CD14-positive monocyte (primary cell): ENCODE results near the gene EIF1. TPM values are rescaled to one million over a fixed set of nuclear protein-coding genes. Genes with fewer than 3 reads are reported as not detected.

ENCODE experiments used
- DNase-seq, 3 donors: peaks; one replicate each; pipeline ENCODE4 v3.0.0-alpha.2; 2011 to 2022
- H2AFZ ChIP-seq: 2 replicates; pipeline ENCODE4 v1.6.0; 2012; ENCODE audit warnings: mild to moderate bottlenecking, low read depth, low read length, inconsistent platforms; ENCODE audit not compliant: insufficient read depth, poor library complexity, severe bottlenecking
- H3K27ac ChIP-seq, 2 donors: 1 replicate in 1 of 2; 2 replicates in 1 of 2; pipeline ENCODE4 v1.5.1; 2012 to 2013; ENCODE audit warnings: low read length in 2 of 2, control low read depth in 1 of 2, inconsistent platforms in 1 of 2, low read depth in 1 of 2, mild to moderate bottlenecking in 1 of 2
- H3K27me3 ChIP-seq, 2 donors: one replicate each; pipeline versions ENCODE4 v1.6.0 to v1.6.1; 2011 to 2013; ENCODE audit warnings: low read length in 2 of 2; ENCODE audit not compliant: control insufficient read depth in 2 of 2, insufficient read depth in 2 of 2
- H3K36me3 ChIP-seq, 2 donors: replicated peaks in 1 of 2; 1 replicate in 1 of 2; 2 replicates in 1 of 2; pipeline versions ENCODE4 v1.5.1 to v1.6.1; 2012 to 2013; ENCODE audit warnings: low read length in 2 of 2, control low read depth in 1 of 2, inconsistent platforms in 1 of 2, mild to moderate bottlenecking in 1 of 2; ENCODE audit not compliant: insufficient read depth in 2 of 2, control insufficient read depth in 1 of 2
- H3K4me1 ChIP-seq, 2 donors: 1 replicate in 1 of 2; 2 replicates in 1 of 2; pipeline versions ENCODE4 v1.5.1 to v1.6.1; 2012 to 2013; ENCODE audit warnings: low read length in 2 of 2, control low read depth in 1 of 2, inconsistent platforms in 1 of 2, mild to moderate bottlenecking in 1 of 2, moderate library complexity in 1 of 2; ENCODE audit not compliant: insufficient read depth in 2 of 2, control insufficient read depth in 1 of 2
- H3K4me2 ChIP-seq: replicated peaks from 2 replicates; pipeline ENCODE3; 2012; ENCODE audit warnings: low read length, moderate library complexity, mild to moderate bottlenecking; ENCODE audit not compliant: poor library complexity, severe bottlenecking; ENCODE audit errors: extremely low read depth
- H3K4me3 ChIP-seq, 3 experiments: fragments of 200-600 bp in 1 of 3; sonication (generic) in 1 of 3; replicated peaks in 1 of 3; 1 replicate in 2 of 3; 2 replicates in 1 of 3; pipeline ENCODE4 v1.5.1; 2011 to 2013; ENCODE audit warnings: low read length in 3 of 3, mild to moderate bottlenecking in 3 of 3, control low read depth in 2 of 3, low read depth in 2 of 3, inconsistent platforms in 1 of 3, moderate library complexity in 1 of 3
- H3K79me2 ChIP-seq: 2 replicates; pipeline ENCODE4 v1.6.0; 2012; ENCODE audit warnings: mild to moderate bottlenecking, control low read depth, inconsistent platforms, low read length, moderate library complexity; ENCODE audit not compliant: insufficient read depth
- H3K9ac ChIP-seq: 2 replicates; pipeline ENCODE4 v1.6.0; 2017; ENCODE audit warnings: low read length, mild to moderate bottlenecking; ENCODE audit not compliant: insufficient read depth, poor library complexity, severe bottlenecking
- H3K9me3 ChIP-seq, 2 donors: replicated peaks in 1 of 2; 1 replicate in 1 of 2; 2 replicates in 1 of 2; pipeline versions ENCODE4 v1.5.1 to v1.6.1; 2012 to 2013; ENCODE audit warnings: low read length in 2 of 2, control low read depth in 1 of 2; ENCODE audit not compliant: control insufficient read depth in 1 of 2, insufficient read depth in 1 of 2
- H4K20me1 ChIP-seq: 2 replicates; pipeline ENCODE4 v1.6.0; 2012; ENCODE audit warnings: mild to moderate bottlenecking, low read length, control low read depth, moderate library complexity; ENCODE audit not compliant: insufficient read depth
- H3K27ac Mint-ChIP-seq, 7 donors: one replicate each; pipeline ENCODE4 v1.8.0; 2020; ENCODE audit warnings: mild to moderate bottlenecking in 7 of 7, mixed read lengths in 7 of 7, moderate library complexity in 6 of 7, inconsistent platforms in 2 of 7
- H3K27me3 Mint-ChIP-seq, 3 donors: one replicate each; pipeline ENCODE4 v1.8.0; 2021 to 2022; ENCODE audit warnings: low read depth in 3 of 3, mild to moderate bottlenecking in 3 of 3, mixed read lengths in 3 of 3, moderate library complexity in 3 of 3, inconsistent platforms in 1 of 3
- H3K36me3 Mint-ChIP-seq, 2 donors: one replicate each; pipeline ENCODE4 v1.8.0; 2020; ENCODE audit warnings: mixed read lengths in 2 of 2, inconsistent platforms in 1 of 2, mild to moderate bottlenecking in 1 of 2
- H3K4me1 Mint-ChIP-seq: one replicate; pipeline ENCODE4 v1.8.0; 2020; ENCODE audit warnings: mild to moderate bottlenecking, mixed read lengths
- H3K4me3 Mint-ChIP-seq, 2 donors: one replicate each; pipeline ENCODE4 v1.8.0; 2020; ENCODE audit warnings: mild to moderate bottlenecking in 2 of 2, mixed read lengths in 2 of 2, moderate library complexity in 1 of 2
- H3K9me3 Mint-ChIP-seq, 7 donors: one replicate each; pipeline ENCODE4 v1.8.0; 2020 to 2022; ENCODE audit warnings: mixed read lengths in 7 of 7, mild to moderate bottlenecking in 6 of 7, moderate library complexity in 6 of 7, inconsistent platforms in 2 of 7
- CTCF ChIP-seq: fragments of 200-600 bp; IDR thresholded peaks from one replicate; pipeline ENCODE4 v1.8.0; 2022; ENCODE audit warnings: antibody characterized with exemption, mild to moderate bottlenecking
- WGBS: methylation state at CpG from one replicate; pipeline ENCODE4 v1.1.5; 2013; ENCODE audit warnings: missing lambda C conversion rate; ENCODE audit not compliant: insufficient coverage; 5-methylcytosine and 5-hydroxymethylcytosine counted together
- intact Hi-C, 2 donors: fragments of 100-400 bp; cut with micrococcal nuclease; formaldehyde crosslinking; loops; one replicate each; pipeline versions ENCODE4 v1.15.0 to v1.15.1; 2023
- polyA plus RNA-seq, 3 donors: library from polyadenylated mRNA; depleted of rRNA in 1 of 3; unstranded in 2 of 3; stranded (reverse) in 1 of 3; fragments of 300-500 nt in 2 of 3; fragments of >200 nt in 1 of 3; fragmentation: Illumina TruSeq in 2 of 3; gene quantifications; 1 replicate in 2 of 3; 2 replicates in 1 of 3; pipeline ENCODE4 v1.2.3, GENCODE V29; 2012 to 2021

EIF1 gene
- polyA plus RNA-seq, 3 donors = 1,176 to 1,536 (median 1,425) TPM

DNA sequence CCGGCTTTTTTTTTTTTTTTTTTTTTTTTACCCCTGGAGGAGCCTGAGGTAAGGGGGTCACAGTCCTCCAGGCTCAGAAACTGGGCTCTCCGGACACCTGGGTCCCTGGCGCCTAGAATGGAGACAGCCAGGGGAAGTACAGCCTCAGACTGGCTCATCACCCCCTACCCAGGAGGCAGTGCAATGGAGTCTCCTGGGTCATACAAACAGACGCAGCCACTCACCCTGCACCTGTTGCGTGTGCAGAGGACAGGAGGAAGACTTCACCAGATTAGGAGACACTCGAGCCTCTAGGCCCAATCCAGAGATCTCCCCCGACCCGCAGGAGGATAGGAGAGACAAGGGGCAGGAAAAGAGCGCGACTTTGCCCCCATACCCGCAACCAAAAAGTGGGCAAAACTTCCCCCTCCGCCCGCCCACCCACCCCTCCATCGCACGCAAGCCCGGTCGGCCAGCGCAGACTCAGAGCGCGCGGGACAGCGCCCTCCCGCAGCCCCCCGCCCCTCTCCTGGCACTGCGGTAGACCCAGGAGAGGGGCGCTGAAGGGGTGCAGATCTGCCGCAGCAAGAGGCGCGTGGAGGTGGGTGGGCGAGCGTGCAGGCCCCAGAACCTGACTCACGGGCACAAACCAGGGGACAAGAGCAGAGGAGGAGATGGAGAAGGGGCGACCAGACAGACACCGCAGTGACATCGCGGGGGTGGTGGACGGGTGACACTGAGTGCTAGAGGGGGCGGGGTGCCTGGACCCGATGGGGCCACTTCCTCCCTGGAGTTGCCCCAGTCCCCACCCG lies 44.9 kb downstream of the EIF1 start:
- Mint-ChIP-seq H3K4me3 (peak overlapping the region in 1 of 2 donors; percentile 89), H3K27me3 (peaks cover 61 to 83% (median 75%) of the 10 kb centered on the region in 3 donors), H3K36me3 (peaks cover 0 to 5% of the 10 kb centered on the region in 2 donors), H3K9me3 (peaks cover 0 to 12% (median 2%) of the 10 kb centered on the region in 7 donors), H3K4me1 (peaks cover 9% of the 10 kb centered on the region), H3K27ac (no peak overlapping the region)
- Histone ChIP-seq H4K20me1 (no peaks in the 10 kb centered on the region), H3K4me1 (peaks cover 6 to 8% of the 10 kb centered on the region in 2 donors), H3K36me3 (no peaks in the 10 kb centered on the region), H3K9ac (no peak overlapping the region), H3K27me3 (peaks cover 27 to 64% of the 10 kb centered on the region in 2 donors), H3K79me2 (no peaks in the 10 kb centered on the region), H2AFZ (no peak overlapping the region), H3K27ac (no peak overlapping the region), H3K9me3 (no peaks in the 10 kb centered on the region), H3K4me3 (no peak overlapping the region), H3K4me2 (peak overlapping the region; percentile 27)
- 7% methylated on average over 24 of the region's 40 CpGs for WGBS
- no peak for TF ChIP-seq CTCF
- intact Hi-C loops = no loop called here
- DNase-seq = no peak

GRCh38 chr17:41734139-41734948 lies 45.7 kb downstream of the EIF1 start, which contains the start of gene HAP1:
Gene HAP1 (minus strand): TSS chr17:41734643. CDS start chr17:41734634, 9 bp downstream.
- no peak for TF ChIP-seq CTCF
- DNase-seq = no peak
- 2% methylated on average over 77 of the region's 77 CpGs for WGBS
- Histone ChIP-seq H3K9ac (no peak within 1 kb of the TSS), H3K4me3 (peak within 1 kb of the TSS in 1 of 3 experiments; percentile 11), H3K4me1 (peaks cover 6 to 8% of the 10 kb centered on the region in 2 donors), H3K9me3 (no peaks in the 10 kb centered on the region), H3K4me2 (peak within 1 kb of the TSS; percentile 27), H2AFZ (no peak within 1 kb of the TSS), H3K27me3 (peaks cover 27 to 64% of the 10 kb centered on the region in 2 donors), H4K20me1 (no peaks in the 10 kb centered on the region), H3K36me3 (no peaks in the 10 kb centered on the region), H3K27ac (no peak within 1 kb of the TSS), H3K79me2 (no peaks in the 10 kb centered on the region)
- Mint-ChIP-seq H3K36me3 (peaks cover 0 to 5% of the 10 kb centered on the region in 2 donors), H3K4me1 (peaks cover 9% of the 10 kb centered on the region), H3K4me3 (peak within 1 kb of the TSS in 1 of 2 donors; percentile 89), H3K9me3 (peaks cover 0 to 12% (median 2%) of the 10 kb centered on the region in 7 donors), H3K27ac (no peak within 1 kb of the TSS), H3K27me3 (peaks cover 63 to 83% (median 75%) of the 10 kb centered on the region in 3 donors)
- intact Hi-C loops = no loop called here
